GM21825 (cell line): ENCODE data around the gene NMT2.

Experiments used
- ATAC-seq: cut with Tn5 transposase; IDR thresholded peaks from one replicate; pipeline ENCODE4 v1.9.1; 2021; ENCODE audit warnings: mild to moderate bottlenecking, moderate library complexity; ENCODE audit not compliant: unreplicated experiment

NMT2 gene

DNA sequence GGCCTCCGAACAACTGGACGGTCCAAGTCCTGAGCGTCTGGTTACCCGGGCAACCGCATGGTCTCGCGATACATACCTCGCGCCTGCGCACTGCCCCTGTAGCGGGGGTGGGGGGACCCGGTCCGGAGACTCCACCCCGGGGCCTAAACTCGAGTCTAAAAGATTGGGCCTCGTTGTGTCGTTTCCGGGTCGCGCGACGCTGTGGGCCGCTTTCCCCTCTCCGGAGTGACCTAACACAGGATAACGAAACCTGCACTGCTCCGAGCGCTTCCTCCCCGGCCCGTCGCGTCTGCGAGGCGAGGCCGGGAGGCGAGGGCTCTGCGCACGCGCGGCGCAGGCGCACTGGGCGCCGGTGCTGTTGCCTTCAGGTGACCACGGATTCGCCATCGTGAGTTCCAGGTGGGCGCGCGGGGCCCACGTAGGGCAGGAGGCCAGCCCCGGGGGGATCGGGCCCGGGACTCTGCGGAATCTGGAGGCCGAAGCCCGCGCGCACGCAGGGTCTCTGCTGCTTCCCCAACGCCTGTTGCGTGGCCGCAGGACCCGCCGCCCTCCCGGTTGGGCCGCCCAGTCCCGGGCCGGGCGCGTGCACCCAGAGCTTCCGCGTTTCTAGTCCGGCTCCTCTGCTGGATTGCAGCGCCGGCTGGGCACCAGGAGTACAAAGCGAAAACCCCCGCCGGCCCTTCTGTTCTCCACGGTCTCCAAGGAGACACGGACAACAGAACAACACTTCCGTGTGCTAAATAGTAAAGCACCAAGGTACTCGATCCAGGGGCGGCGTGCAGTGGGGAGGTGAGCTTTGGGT is 71.3 kb downstream of the NMT2 start, which contains the start of gene RPP38:
Gene RPP38 (plus strand): TSS at position 345 of the 802 bp plus-strand sequence. CDS start 5,960 bp downstream, outside the sequence.
- ATAC-seq = peak; percentile 83

DNA sequence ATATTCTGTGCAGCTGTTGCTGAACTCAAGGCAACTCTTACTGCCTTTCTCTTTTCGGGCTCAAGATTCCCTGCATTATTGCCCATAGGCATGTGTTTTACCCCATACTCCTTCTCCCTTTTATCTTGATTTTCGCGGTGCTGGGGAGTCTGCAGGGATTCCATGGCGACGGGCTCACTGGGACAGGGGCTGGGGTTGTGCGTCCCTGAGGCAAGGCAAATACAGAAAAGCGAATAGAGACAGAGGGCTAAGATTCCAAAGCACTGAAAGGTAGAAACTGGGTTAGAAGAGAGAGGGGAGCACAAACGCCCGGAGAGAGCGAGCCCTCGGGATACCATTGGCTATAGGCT is 71.9 kb downstream of the NMT2 start:
- ATAC-seq = no peak

DNA sequence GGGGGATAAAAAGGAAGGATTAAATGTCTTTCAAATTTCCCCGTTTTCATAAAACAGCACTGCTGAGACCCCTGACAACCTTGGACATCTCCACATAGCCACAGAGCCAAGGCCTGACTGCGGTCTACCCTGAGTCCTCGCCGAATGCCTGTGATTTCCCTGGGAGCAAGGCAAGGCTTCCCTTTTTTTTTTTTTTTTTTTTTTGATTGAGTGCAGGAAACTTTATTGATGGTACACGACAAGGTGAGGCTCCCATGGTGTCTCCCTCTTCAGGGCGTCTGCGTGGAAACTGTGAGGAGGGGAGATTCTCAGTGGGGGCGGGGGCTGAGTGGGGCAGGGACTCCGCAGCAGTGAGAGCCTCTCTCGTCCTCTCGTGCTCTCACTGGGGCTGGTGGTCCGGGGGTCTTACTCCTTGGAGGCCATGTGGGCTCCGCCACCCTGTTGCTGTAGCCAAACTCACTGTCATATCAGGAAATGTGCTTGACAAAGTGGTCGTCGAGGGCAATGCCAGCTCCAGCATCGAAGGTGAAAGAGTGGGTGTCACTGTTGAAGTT is 75.6 kb downstream of the NMT2 start:
- ATAC-seq = no peak

DNA sequence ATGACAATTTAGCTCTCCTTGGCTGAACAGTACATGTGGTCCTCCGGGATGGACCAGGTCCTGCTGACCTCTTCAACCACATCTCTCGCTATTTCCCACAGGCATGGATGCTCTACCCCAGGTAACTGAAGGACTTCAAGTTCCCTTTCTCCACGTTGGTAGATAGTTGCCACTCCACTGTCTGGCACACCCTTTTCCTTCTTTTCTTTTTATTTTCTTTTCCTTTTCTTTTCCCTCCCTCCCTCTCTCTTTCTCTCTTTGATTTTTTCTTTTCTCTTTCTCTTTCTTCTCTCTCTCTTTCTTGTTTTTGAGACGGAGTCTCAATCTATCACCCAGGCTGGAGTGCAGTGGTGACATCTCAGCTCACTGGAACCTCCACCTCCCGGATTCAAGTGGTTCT is 77.1 kb downstream of the NMT2 start:
- no peak for ATAC-seq

DNA sequence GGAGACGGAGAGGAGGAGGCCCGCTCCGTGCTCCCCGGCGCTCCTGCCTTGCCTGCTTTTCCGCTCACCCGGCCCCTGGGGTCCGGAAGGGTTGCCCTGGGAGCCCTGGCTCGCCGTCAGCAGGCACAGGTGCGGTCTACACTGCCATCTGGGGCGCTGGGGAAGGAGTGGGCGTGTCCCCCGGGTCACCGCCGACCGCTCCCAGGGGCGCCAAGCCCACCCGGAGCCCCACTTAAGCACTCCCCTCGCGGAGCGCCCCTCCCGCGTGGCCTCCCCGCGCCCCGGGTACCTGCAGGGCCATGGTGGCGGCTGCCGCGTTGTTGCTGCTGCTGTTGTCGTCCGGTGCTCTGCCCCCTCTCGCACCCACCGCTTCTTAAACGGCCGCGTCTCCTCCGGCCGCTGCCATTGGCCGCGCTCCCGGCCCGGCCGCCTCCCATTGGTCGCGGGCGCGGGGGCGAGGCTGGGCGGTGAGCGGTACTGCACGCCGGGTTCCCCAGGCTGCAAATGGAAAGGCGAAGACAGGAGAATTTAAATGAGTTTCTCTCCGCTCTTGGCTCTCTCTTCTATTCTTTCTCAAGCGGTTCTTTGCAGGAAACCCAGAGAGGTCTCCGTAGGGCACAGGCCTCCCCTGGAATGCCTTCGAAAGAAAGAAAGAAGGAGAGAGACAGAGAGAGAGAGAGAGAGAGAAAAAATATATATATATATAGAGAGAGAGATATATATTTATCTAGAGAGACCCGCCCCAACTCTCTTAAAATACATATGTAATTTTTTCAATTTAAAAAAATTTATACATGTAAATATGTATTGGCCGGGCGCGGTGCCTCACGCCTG is 79.8 kb downstream of the NMT2 start, which contains the start of gene ACBD7:
Gene ACBD7 (minus strand): TSS at position 349 of the 834 bp plus-strand sequence. CDS start 48 bp downstream, at position 301.
- peak; percentile 99 for ATAC-seq

DNA sequence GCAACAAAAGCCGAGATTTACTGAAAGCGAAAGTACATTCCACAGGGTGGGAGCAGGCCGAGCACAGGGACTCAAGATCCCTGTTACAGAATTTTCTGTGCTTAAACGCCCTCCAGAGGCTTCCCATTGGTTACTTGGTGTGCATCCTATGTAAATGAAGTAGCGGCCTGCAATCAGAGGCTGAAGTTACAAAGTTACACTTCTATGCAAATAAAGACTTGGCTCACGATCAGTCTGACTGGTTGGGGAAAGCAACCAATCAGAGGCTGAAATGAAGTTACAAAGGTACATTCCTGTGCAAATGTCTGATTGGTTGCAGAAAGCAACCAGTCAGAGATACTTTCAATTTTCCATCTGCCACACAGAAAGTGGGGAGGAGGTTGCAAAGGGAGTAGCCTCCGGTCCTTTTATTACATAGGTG is 84.0 kb downstream of the NMT2 start:
- no peak for ATAC-seq

DNA sequence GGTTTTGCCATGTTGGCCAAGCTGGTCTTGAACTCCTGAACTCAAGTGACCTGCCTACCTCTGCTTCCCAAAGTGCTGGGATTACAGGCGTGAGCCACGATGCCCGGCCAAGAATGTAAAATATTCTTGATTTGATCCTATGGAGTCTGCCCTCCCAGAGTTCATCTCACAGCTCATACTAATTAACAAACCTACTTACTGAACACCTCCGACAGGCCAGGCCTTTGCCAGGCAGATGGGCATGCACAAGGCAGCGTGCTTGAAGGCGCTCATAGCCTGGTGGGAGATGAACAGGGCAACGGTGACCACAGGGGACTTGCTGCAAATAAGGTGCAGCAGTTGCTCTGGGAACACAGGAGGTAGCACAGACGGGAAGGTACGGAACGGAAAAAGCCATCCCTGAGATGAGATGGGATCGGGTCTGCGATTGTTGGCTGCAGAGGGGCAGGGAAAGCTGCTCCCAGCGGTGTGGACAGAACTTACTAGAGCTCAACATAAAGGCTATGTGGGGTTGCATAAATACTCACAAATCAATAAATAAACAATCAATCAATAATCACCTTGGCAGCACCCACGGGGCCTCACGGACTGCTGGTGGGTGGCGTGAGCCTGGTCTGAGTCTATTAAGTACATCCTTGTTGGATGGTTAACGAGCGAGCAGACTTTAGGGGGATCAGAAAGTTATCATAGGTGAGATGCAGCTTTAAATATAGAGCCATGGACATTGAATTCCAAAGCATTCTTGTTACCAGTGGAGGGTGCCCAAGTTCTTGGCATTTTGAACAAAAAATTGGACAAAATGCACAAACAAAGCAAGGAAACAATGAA is 84.6 kb downstream of the NMT2 start:
- ATAC-seq = no peak

DNA sequence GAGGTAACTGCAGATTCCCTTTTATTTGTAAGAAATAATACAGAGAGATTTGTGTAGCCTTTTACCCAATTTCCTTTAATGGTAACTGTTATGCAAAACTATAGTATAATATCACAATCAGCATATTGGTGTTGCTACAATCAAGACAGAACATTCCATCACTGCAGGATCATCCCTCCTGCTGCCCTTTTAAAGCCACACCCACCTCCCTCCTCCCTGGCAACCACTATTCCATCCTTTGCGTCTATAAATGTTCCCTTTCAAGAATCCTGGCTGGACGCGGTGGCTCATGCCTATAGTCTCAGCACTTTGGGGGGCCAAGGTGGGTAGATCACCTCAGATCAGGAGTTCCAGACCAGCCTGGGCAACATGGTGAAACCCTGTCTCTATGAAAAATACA is 93.1 kb downstream of the NMT2 start:
- ATAC-seq = no peak

DNA sequence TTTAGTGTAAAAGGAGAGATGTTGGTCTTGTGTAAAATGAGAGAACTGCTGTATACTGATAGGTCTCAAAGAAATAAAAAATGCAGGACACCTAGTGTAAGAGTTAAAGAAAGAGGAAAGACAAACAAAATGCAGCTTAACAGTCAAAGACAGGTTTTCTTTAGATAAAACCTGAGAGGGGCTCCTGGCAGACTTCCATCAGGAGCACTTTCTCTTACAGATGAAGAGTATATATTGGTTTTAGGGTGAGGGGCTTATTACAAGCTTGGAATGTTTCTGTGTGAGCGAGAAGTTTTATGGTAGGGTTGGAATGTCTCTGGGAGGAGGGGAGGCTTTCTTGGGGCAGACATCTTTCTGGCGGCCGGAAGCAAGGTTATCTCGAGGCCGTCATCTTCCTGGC is 96.1 kb downstream of the NMT2 start:
- ATAC-seq = no peak

DNA sequence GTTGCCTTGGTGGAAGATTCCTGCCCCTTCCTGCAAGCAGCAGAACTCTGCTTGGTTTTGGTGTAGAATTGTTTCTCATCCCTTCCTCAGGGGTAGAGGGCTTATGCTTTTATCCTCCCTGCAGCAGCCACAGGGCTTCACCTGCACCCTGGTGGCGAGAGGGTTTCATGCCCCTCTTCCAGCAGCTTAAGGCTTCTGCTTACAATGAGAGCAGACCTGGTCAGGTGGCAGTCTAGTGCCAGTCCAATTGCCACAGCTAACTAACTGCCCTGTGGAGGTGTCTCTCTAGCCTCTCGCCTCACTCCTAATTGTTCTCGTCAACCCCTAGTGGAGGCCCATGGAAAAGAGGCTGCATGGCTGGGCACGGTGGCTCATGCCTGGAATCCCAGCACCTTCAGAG is 99.3 kb downstream of the NMT2 start:
- no peak for ATAC-seq

DNA sequence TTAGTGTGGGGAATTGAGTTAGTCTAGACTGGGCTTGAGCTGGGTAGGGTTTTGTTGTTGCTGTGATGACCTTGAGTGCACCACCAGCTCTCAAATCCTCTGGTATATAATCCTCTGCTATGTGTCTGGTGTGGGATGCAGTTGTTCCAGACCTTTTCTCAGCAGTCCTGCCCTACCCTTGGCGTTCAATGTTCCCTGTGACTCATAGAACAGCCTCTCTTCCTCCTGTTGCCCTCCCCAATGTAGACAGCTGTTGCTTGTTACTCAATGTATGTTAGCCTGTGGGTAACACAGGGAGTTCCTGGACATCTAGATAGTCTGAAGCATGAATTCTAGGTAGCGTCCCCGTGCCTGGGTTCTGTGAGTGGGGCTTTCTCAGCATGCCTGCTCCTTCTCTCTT is 99.7 kb downstream of the NMT2 start:
- no peak for ATAC-seq

DNA sequence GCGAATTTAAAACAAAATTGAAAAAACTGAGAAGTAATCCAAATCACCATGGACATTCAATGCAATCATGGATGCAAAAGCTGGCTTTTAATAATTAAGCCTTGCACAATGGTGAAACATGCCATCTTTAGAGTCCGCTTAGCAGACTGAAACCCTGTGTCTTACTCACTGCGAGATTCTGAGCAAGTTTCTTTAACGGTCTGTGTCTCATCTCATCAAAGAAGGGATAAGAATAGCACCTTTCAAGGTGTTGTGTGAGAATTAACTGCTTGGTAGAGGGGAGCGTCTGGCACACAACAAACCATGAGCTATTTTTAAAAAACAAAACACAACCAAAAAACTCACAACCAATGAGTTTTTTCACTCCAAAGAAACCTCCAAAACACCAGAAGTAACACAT is 101.3 kb downstream of the NMT2 start:
- no peak for ATAC-seq

DNA sequence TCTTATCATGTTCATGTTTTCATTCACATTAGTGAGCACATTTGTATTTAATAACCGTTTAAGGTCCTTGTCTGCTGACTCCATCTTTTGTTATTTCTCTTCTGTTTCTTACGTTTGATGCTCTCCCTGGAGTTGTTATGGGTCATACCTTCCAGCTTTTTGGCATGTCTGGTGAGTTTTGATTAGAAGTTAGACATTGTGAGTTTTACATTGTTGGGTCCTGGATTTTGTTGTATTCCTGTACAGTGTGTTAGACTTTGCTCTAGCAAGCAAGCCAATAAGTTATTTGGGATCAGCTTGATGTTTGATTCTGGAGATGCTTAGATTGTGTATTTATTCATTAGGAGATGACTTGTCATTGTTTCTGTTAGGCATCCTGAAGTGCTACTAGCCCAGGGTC is 107.9 kb downstream of the NMT2 start:
- no peak for ATAC-seq

DNA sequence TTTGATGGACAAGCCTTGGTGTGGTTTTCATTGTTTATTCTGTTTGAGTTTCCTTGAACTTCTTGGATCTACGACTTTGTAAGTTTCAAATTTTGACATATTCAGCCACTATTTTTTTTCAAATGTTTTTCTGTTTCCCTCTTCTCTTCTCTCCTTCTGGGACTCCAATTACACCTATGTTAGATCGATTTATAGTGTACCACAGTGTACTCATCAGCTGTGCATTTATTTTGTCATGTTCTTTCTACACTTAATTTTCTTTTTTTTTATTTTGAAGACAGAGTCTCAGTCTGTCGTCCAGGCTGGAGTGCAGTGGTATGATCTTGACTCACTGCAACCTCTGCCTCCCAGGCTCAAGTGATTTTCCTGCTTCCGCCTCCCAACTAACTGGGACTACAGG is 108.6 kb downstream of the NMT2 start:
- no peak for ATAC-seq

DNA sequence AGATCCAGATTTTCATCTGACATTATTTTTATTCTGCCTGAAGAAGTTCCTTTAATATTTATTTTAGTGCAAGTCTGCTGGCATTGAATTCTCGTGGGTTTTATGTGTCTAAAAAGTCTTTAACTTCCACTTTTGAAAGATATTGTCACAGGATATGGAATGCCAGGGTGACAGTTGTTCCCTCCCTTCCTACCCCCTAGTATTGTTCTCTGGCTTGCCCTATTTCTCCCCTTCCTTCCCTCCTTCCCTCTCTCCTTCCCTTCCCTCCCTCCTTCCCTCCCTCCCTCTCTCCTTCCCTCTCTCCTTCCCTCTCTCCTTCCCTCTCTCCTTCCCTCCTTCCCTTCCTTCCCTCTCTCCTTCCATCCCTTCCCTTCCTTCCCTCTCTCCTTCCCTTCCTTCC is 109.8 kb downstream of the NMT2 start:
- ATAC-seq = no peak
